ENCODE data around the gene CADPS. TPM values are rescaled to one million over a fixed set of nuclear protein-coding genes. Genes with fewer than 3 reads are reported as not detected.

CADPS gene
- total RNA-seq, 2 experiments from 2014 or later, result 61.3 to 68.6 TPM

- no peaks in the 10 kb centered on the region for H3K4me1 ChIP-seq (ENCODE audit: insufficient read depth, low read length, poor library complexity, severe bottlenecking)
- intact Hi-C loops (cut with micrococcal nuclease; ENCODE audit: unreplicated experiment), result no loop called here
- H4K20me1 ChIP-seq (ENCODE audit: insufficient read depth, low read length), result no peaks in the 10 kb centered on the region
- CTCF ChIA-PET (ENCODE audit: unreplicated experiment), result no interaction called here
- no peak overlapping the region for H3K27ac ChIP-seq (ENCODE audit: low read depth, low read length, poor library complexity, severe bottlenecking)
- H3K9me2 ChIP-seq (ENCODE audit: insufficient read depth, low read length), result no peaks in the 10 kb centered on the region
- no TSS peak for BruUV-seq (replicated peaks)
- no peaks in the 10 kb centered on the region for H3K79me2 ChIP-seq (ENCODE audit: insufficient read depth, low read depth, low read length)
- no peak overlapping the region for H2AFZ ChIP-seq (ENCODE audit: low read length)
- no peak for DNase-seq (ENCODE audit: low spot score)
- POLR2A ChIA-PET, result no interaction called here
- no peak overlapping the region for H3K4me2 ChIP-seq (ENCODE audit: low read length)
- TF ChIP-seq CTCF (conservative IDR thresholded peaks at IDR 0.05; ENCODE audit: low read length), result no peak
- no peak for TF ChIP-seq EZH2phosphoT487 (IDR thresholded peaks at IDR 0.05; ENCODE audit: borderline replicate concordance, low read depth, low read length)
- H3K9me3 ChIP-seq (ENCODE audit: low read length), result no peaks in the 10 kb centered on the region
- no peaks in the 10 kb centered on the region for H3K36me3 ChIP-seq (ENCODE audit: insufficient read depth, low read length)
- H3K4me3 ChIP-seq (ENCODE audit: low read depth, low read length, poor library complexity, severe bottlenecking), result no peak overlapping the region
Measured at GRCh38 chr3:62602987-62603386, 272.2 kb downstream of the CADPS start.

- BruUV-seq (replicated peaks), result no TSS peak
- POLR2A ChIA-PET, result interaction anchor here (0.5 kb wide), 1 partner anchor 139 kb away, joined by 3 read pairs; no protein-coding TSS in a partner anchor
- intact Hi-C loops (cut with micrococcal nuclease; ENCODE audit: unreplicated experiment), result no loop called here
- no peak for DNase-seq (ENCODE audit: low spot score)
- Histone ChIP-seq H3K9me2 (ENCODE audit: insufficient read depth, low read length) (no peaks in the 10 kb centered on the region), H3K4me2 (ENCODE audit: low read length) (no peak overlapping the region), H3K9me3 (ENCODE audit: low read length) (no peaks in the 10 kb centered on the region), H2AFZ (ENCODE audit: low read length) (no peak overlapping the region), H3K27ac (ENCODE audit: low read depth, low read length, poor library complexity, severe bottlenecking) (no peak overlapping the region), H3K4me3 (ENCODE audit: low read depth, low read length, poor library complexity, severe bottlenecking) (no peak overlapping the region), H3K4me1 (ENCODE audit: insufficient read depth, low read length, poor library complexity, severe bottlenecking) (no peaks in the 10 kb centered on the region), H4K20me1 (ENCODE audit: insufficient read depth, low read length) (no peaks in the 10 kb centered on the region), H3K79me2 (ENCODE audit: insufficient read depth, low read depth, low read length) (no peaks in the 10 kb centered on the region), H3K36me3 (ENCODE audit: insufficient read depth, low read length) (no peaks in the 10 kb centered on the region)
- TF ChIP-seq CTCF (conservative IDR thresholded peaks at IDR 0.05; ENCODE audit: low read length) (no peak), EZH2phosphoT487 (IDR thresholded peaks at IDR 0.05; ENCODE audit: borderline replicate concordance, low read depth, low read length) (no peak)
- CTCF ChIA-PET (ENCODE audit: unreplicated experiment), result no interaction called here
Measured at GRCh38 chr3:62602129-62602770, 273.0 kb downstream of the CADPS start.

GRCh38 chr3:62601238-62602070, 273.8 kb downstream of the CADPS start:
- H2AFZ ChIP-seq (ENCODE audit: low read length), result no peak overlapping the region
- H4K20me1 ChIP-seq (ENCODE audit: insufficient read depth, low read length), result no peaks in the 10 kb centered on the region
- no peak overlapping the region for H3K27ac ChIP-seq (ENCODE audit: low read depth, low read length, poor library complexity, severe bottlenecking)
- intact Hi-C loops (cut with micrococcal nuclease; ENCODE audit: unreplicated experiment), result no loop called here
- no peak for DNase-seq (ENCODE audit: low spot score)
- BruUV-seq (replicated peaks), result no TSS peak
- H3K9me3 ChIP-seq (ENCODE audit: low read length), result no peaks in the 10 kb centered on the region
- no peaks in the 10 kb centered on the region for H3K4me1 ChIP-seq (ENCODE audit: insufficient read depth, low read length, poor library complexity, severe bottlenecking)
- H3K36me3 ChIP-seq (ENCODE audit: insufficient read depth, low read length), result no peaks in the 10 kb centered on the region
- H3K4me2 ChIP-seq (ENCODE audit: low read length), result no peak overlapping the region
- H3K79me2 ChIP-seq (ENCODE audit: insufficient read depth, low read depth, low read length), result no peaks in the 10 kb centered on the region
- TF ChIP-seq CTCF (conservative IDR thresholded peaks at IDR 0.05; ENCODE audit: low read length) (no peak), EZH2phosphoT487 (IDR thresholded peaks at IDR 0.05; ENCODE audit: borderline replicate concordance, low read depth, low read length) (no peak)
- H3K9me2 ChIP-seq (ENCODE audit: insufficient read depth, low read length), result no peaks in the 10 kb centered on the region
- no peak overlapping the region for H3K4me3 ChIP-seq (ENCODE audit: low read depth, low read length, poor library complexity, severe bottlenecking)
- CTCF ChIA-PET (ENCODE audit: unreplicated experiment), result no interaction called here
- POLR2A ChIA-PET, result interaction anchor here (0.5 kb wide), 1 partner anchor 921 kb away, joined by 3 read pairs; no protein-coding TSS in a partner anchor

Data from OCI-LY7 (cell line).